Lower leg skin (tissue), 3 donors: ENCODE measurements around the gene OAS2.

Experiments used
- POLR2A ChIP-seq, 2 donors: fragments of 450-650 bp; IDR thresholded peaks; one replicate each; pipeline ENCODE4 v1.6.1; 2016 to 2017; ENCODE audit warnings: antibody characterized with exemption in 2 of 2, mild to moderate bottlenecking in 1 of 2, moderate library complexity in 1 of 2
- TF ChIP-seq, protein P1 (sequence below), 3 donors: fragments of 450-650 bp; IDR thresholded peaks; one replicate each; pipeline ENCODE4 v1.5.1; 2016; ENCODE audit warnings: antibody characterized with exemption in 3 of 3, mild to moderate bottlenecking in 3 of 3, moderate library complexity in 2 of 3

DNA sequence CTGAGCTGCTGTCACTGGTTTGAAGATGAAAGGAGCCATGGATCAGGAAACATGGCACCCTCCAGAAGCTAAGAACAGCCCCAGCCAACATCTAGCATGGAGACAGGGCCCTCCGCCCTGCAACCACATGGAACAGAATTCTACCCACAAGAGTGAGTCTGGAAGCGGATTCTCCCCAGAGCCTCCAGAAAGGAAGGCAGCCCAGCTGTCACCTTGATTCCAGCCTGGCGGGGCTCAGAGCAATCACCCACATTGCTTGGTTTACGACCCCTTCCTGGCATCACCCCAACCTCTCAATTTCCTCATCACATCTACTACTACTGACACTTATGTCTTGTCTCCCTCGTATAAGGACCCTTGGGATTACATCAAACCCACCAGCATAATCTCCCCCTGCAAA is 38.5 kb downstream of the OAS2 start:
- TF ChIP-seq POLR2A (IDR thresholded peaks at IDR 0.05), result no peak
- TF ChIP-seq, protein P1, sequence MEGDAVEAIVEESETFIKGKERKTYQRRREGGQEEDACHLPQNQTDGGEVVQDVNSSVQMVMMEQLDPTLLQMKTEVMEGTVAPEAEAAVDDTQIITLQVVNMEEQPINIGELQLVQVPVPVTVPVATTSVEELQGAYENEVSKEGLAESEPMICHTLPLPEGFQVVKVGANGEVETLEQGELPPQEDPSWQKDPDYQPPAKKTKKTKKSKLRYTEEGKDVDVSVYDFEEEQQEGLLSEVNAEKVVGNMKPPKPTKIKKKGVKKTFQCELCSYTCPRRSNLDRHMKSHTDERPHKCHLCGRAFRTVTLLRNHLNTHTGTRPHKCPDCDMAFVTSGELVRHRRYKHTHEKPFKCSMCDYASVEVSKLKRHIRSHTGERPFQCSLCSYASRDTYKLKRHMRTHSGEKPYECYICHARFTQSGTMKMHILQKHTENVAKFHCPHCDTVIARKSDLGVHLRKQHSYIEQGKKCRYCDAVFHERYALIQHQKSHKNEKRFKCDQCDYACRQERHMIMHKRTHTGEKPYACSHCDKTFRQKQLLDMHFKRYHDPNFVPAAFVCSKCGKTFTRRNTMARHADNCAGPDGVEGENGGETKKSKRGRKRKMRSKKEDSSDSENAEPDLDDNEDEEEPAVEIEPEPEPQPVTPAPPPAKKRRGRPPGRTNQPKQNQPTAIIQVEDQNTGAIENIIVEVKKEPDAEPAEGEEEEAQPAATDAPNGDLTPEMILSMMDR (IDR thresholded peaks at IDR 0.05), result no peak
